Measurements from ENCODE around the gene TMEM255B.

TMEM255B gene

DNA sequence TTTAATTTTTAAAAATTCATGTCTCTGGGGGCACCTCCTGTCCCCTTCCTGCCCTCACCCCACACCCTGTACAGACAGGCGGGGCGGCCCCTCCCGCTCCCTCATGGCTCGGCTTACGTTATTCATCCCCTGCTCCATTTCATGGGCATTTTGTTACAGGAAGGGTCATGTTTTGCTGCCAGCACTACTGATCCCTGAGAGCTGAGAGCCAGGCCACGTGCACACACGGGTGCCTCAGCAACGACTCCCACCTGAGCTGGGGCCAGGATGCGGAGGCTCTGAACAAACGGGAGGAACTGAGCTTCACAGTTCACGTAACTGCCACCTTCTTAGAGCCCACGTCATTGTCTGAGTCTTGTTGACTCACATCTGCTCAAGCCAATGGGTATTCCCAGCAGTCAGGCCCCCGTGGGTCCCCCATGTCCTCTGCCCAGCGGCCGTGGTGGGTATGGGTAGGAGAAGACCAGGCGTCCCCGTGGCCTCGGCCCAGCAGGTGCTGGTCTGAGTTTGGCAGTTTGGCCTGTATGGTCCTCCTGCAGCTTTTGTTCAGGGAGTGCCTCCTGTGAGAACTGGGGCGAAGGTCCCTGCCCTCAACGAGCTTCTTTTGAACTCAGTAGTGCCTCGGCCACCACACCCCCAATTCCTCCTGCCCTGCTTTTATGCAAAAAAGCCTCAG is 16.4 kb upstream of the TMEM255B start:
- Histone ChIP-seq H3K4me2 (ENCODE audit: low read length, poor library complexity, severe bottlenecking) (no peak overlapping the region), H2AFZ (ENCODE audit: low read depth, low read length) (no peak overlapping the region), H3K9ac (ENCODE audit: low read length) (peak overlapping the region; percentile 23), H4K91ac (ENCODE audit: low read length) (no peak overlapping the region), H2AK5ac (ENCODE audit: low read length, severe bottlenecking) (no peak overlapping the region), H3K79me1 (replicated peaks; ENCODE audit: low read length, poor library complexity, severe bottlenecking) (no peaks in the 10 kb centered on the region), H3K4me3 (ENCODE audit: insufficient read depth in 1 of 2, low read depth in 1 of 2, low read length in 2 of 2) (no peak overlapping the region), H3K9me3 (ENCODE audit: control insufficient read depth, low read length) (no peaks in the 10 kb centered on the region), H3K4me1 (ENCODE audit: control insufficient read depth, insufficient read depth, low read depth, low read length) (peaks cover 7% of the 10 kb centered on the region), H3K18ac (ENCODE audit: low read depth in 1 of 2, low read length in 2 of 2) (no peak overlapping the region), H4K8ac (ENCODE audit: low read length) (peak overlapping the region; percentile 19), H3K23ac (ENCODE audit: low read length in 2 of 2) (no peak overlapping the region), H2BK5ac (ENCODE audit: low read depth, low read length, poor library complexity, severe bottlenecking) (no peak overlapping the region), H3K36me3 (ENCODE audit: control insufficient read depth in 1 of 2, insufficient read depth in 2 of 2, low read depth in 1 of 2, low read length in 2 of 2) (no peaks in the 10 kb centered on the region), H2BK12ac (ENCODE audit: low read length in 2 of 2) (no peak overlapping the region), H3K27ac (ENCODE audit: low read length, poor library complexity, severe bottlenecking) (no peak overlapping the region), H2BK15ac (ENCODE audit: low read depth, poor library complexity, severe bottlenecking) (no peak overlapping the region), H3K27me3 (ENCODE audit: control insufficient read depth in 1 of 2, insufficient read depth in 1 of 2, low read length in 2 of 2) (peaks cover 10 to 48% of the 10 kb centered on the region in 2 experiments), H3K4ac (ENCODE audit: low read depth in 1 of 2, low read length in 2 of 2) (no peak overlapping the region), H3K14ac (ENCODE audit: low read length in 2 of 2) (no peak overlapping the region), H2BK120ac (ENCODE audit: low read depth, low read length) (no peak overlapping the region)
- 89% methylated on average over 21 of the region's 21 CpGs for WGBS
- DNase-seq = no peak

DNA sequence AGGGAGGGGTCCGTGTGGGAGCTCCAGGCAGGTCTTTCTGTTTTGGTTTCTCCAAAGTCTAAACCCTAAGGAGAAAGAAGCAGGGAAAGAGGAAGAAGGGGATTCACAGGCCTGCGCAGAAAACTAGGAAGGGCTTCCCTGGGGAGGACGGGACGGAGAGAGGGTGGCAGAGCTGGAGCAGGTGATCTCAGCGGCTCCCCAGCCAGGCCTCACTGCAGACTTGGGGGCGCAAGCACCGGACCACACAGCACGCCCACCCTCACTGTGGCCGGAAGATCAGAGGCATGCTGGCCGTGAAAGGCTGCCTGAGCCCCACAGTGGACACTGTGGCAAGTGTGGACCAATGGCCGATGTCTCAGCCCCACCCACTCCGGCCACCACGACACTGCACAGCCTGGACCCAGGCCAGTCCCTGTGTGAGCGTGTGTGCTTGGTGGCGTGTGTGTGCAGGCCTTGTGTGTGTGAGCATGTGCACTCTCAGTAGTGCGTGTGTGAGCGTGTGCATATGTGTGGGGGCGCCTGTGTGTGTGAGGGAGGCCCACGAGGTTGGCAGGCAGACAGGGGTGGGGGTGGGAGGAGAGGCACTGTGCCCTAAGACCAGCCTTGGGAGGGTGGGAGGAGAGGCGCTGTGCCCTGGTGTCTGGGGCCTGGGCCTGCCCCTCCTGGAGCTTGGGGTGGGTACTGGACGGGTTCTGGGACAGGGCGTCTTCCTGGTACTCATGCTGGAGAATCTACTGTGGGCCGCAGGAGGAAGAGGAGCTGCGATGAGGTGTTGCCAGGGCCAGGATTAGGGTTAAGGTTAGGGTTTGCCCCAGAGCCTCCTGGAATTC is 15.4 kb upstream of the TMEM255B start:
- DNase-seq = no peak
- Histone ChIP-seq H3K4me2 (ENCODE audit: low read length, poor library complexity, severe bottlenecking) (no peak overlapping the region), H3K4me1 (ENCODE audit: control insufficient read depth, insufficient read depth, low read depth, low read length) (peaks cover 7% of the 10 kb centered on the region), H2AFZ (ENCODE audit: low read depth, low read length) (no peak overlapping the region), H3K79me1 (replicated peaks; ENCODE audit: low read length, poor library complexity, severe bottlenecking) (no peaks in the 10 kb centered on the region), H2BK5ac (ENCODE audit: low read depth, low read length, poor library complexity, severe bottlenecking) (no peak overlapping the region), H2AK5ac (ENCODE audit: low read length, severe bottlenecking) (no peak overlapping the region), H3K4me3 (ENCODE audit: insufficient read depth in 1 of 2, low read depth in 1 of 2, low read length in 2 of 2) (no peak overlapping the region), H3K27ac (ENCODE audit: low read length, poor library complexity, severe bottlenecking) (no peak overlapping the region), H3K23ac (ENCODE audit: low read length in 2 of 2) (no peak overlapping the region), H2BK12ac (ENCODE audit: low read length in 2 of 2) (no peak overlapping the region), H3K27me3 (ENCODE audit: control insufficient read depth in 1 of 2, insufficient read depth in 1 of 2, low read length in 2 of 2) (peaks cover 10 to 49% of the 10 kb centered on the region in 2 experiments), H3K18ac (ENCODE audit: low read depth in 1 of 2, low read length in 2 of 2) (no peak overlapping the region), H3K4ac (ENCODE audit: low read depth in 1 of 2, low read length in 2 of 2) (no peak overlapping the region), H3K9ac (ENCODE audit: low read length) (no peak overlapping the region), H3K36me3 (ENCODE audit: control insufficient read depth in 1 of 2, insufficient read depth in 2 of 2, low read depth in 1 of 2, low read length in 2 of 2) (no peaks in the 10 kb centered on the region), H2BK15ac (ENCODE audit: low read depth, poor library complexity, severe bottlenecking) (no peak overlapping the region), H3K14ac (ENCODE audit: low read length in 2 of 2) (no peak overlapping the region), H3K9me3 (ENCODE audit: control insufficient read depth, low read length) (no peaks in the 10 kb centered on the region), H4K8ac (ENCODE audit: low read length) (no peak overlapping the region), H2BK120ac (ENCODE audit: low read depth, low read length) (no peak overlapping the region), H4K91ac (ENCODE audit: low read length) (no peak overlapping the region)
- WGBS = 92% methylated on average over 21 of the region's 24 CpGs

DNA sequence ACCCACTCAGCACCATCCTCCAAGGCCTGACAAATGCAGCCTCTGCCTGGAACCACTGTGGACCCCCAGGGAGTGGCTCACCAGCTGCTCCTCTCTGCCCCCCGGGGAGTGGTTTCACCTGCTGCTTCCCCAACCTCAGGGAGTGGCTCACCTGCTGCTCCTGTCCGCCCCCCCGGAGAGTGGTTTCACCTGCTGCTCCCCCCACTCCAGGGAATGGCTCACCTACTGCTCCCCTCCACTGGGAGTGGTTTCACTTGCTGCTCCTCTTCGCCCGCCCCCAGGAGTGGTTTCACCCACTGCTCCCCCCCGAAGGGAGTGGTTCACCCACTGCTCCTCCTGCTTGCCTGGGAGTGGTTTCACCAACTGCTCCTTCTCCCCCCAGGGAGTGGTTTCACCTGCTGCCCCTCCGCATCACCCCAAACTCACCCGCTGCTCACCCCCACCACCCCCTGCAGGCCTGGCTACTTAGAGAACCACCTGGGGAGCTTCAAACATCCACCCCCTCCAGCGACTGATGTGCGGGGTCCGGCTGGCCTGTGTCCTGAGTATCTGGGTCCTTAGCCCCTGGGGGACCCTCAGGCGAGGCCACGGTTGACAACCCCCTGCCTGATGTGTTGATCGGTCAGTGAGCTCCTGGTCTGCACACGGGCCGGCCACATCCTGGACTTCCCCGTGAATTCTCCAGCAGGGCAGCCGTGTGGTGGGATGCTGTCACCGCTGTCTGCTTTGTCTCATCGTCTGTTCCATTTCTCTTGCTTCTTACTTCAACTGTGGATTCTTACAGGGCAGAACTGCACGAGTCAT is 14.6 kb upstream of the TMEM255B start:
- H3K4me2 ChIP-seq (ENCODE audit: low read length, poor library complexity, severe bottlenecking) = no peak overlapping the region
- H3K4ac ChIP-seq (ENCODE audit: low read depth in 1 of 2, low read length in 2 of 2) = no peak overlapping the region
- H2BK12ac ChIP-seq (ENCODE audit: low read length in 2 of 2) = no peak overlapping the region
- H3K79me1 ChIP-seq (replicated peaks; ENCODE audit: low read length, poor library complexity, severe bottlenecking) = no peaks in the 10 kb centered on the region
- H4K8ac ChIP-seq (ENCODE audit: low read length) = no peak overlapping the region
- no peak overlapping the region for H4K91ac ChIP-seq (ENCODE audit: low read length)
- H3K4me1 ChIP-seq (ENCODE audit: control insufficient read depth, insufficient read depth, low read depth, low read length) = peaks cover 7% of the 10 kb centered on the region
- H2BK120ac ChIP-seq (ENCODE audit: low read depth, low read length) = no peak overlapping the region
- no peak overlapping the region for H2AK5ac ChIP-seq (ENCODE audit: low read length, severe bottlenecking)
- H2AFZ ChIP-seq (ENCODE audit: low read depth, low read length) = no peak overlapping the region
- no peak overlapping the region for H3K27ac ChIP-seq (ENCODE audit: low read length, poor library complexity, severe bottlenecking)
- 92% methylated on average over 21 of the region's 21 CpGs for WGBS
- no peaks in the 10 kb centered on the region for H3K36me3 ChIP-seq (ENCODE audit: control insufficient read depth in 1 of 2, insufficient read depth in 2 of 2, low read depth in 1 of 2, low read length in 2 of 2)
- no peak overlapping the region for H2BK15ac ChIP-seq (ENCODE audit: low read depth, poor library complexity, severe bottlenecking)
- no peak overlapping the region for H3K4me3 ChIP-seq (ENCODE audit: insufficient read depth in 1 of 2, low read depth in 1 of 2, low read length in 2 of 2)
- H3K14ac ChIP-seq (ENCODE audit: low read length in 2 of 2) = no peak overlapping the region
- DNase-seq = no peak
- peaks cover 10 to 51% of the 10 kb centered on the region in 2 experiments for H3K27me3 ChIP-seq (ENCODE audit: control insufficient read depth in 1 of 2, insufficient read depth in 1 of 2, low read length in 2 of 2)
- H3K9me3 ChIP-seq (ENCODE audit: control insufficient read depth, low read length) = no peaks in the 10 kb centered on the region
- no peak overlapping the region for H2BK5ac ChIP-seq (ENCODE audit: low read depth, low read length, poor library complexity, severe bottlenecking)
- H3K9ac ChIP-seq (ENCODE audit: low read length) = no peak overlapping the region
- no peak overlapping the region for H3K18ac ChIP-seq (ENCODE audit: low read depth in 1 of 2, low read length in 2 of 2)
- no peak overlapping the region for H3K23ac ChIP-seq (ENCODE audit: low read length in 2 of 2)

DNA sequence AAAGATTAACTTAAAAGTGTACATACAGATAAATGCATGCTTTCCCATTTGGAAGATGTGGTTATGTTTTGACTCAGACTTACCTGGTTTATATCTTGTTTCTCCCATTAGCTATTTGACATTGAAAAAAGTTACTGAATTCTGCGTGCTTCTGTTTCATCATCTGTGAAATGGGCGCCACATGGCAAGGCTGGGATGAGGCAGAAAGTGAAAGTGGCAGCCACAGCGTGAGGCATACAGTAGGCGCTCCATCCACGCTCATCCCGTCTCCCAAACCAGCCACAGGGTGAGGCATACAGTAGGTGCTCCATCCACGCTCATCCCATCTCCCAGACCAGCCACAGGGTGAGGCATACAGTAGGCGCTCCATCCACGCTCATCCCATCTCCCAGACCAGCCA is 14.0 kb upstream of the TMEM255B start:
- peaks cover 10 to 51% of the 10 kb centered on the region in 2 experiments for H3K27me3 ChIP-seq (ENCODE audit: control insufficient read depth in 1 of 2, insufficient read depth in 1 of 2, low read length in 2 of 2)
- H3K23ac ChIP-seq (ENCODE audit: low read length in 2 of 2) = no peak overlapping the region
- no peak for DNase-seq
- H3K36me3 ChIP-seq (ENCODE audit: control insufficient read depth in 1 of 2, insufficient read depth in 2 of 2, low read depth in 1 of 2, low read length in 2 of 2) = no peaks in the 10 kb centered on the region
- no peak overlapping the region for H3K4me3 ChIP-seq (ENCODE audit: insufficient read depth in 1 of 2, low read depth in 1 of 2, low read length in 2 of 2)
- H3K18ac ChIP-seq (ENCODE audit: low read depth in 1 of 2, low read length in 2 of 2) = no peak overlapping the region
- peaks cover 7% of the 10 kb centered on the region for H3K4me1 ChIP-seq (ENCODE audit: control insufficient read depth, insufficient read depth, low read depth, low read length)
- H2AK5ac ChIP-seq (ENCODE audit: low read length, severe bottlenecking) = no peak overlapping the region
- no peak overlapping the region for H2AFZ ChIP-seq (ENCODE audit: low read depth, low read length)
- H3K9ac ChIP-seq (ENCODE audit: low read length) = no peak overlapping the region
- H2BK15ac ChIP-seq (ENCODE audit: low read depth, poor library complexity, severe bottlenecking) = no peak overlapping the region
- no peak overlapping the region for H2BK120ac ChIP-seq (ENCODE audit: low read depth, low read length)
- no peaks in the 10 kb centered on the region for H3K79me1 ChIP-seq (replicated peaks; ENCODE audit: low read length, poor library complexity, severe bottlenecking)
- H4K91ac ChIP-seq (ENCODE audit: low read length) = no peak overlapping the region
- H3K27ac ChIP-seq (ENCODE audit: low read length, poor library complexity, severe bottlenecking) = no peak overlapping the region
- H4K8ac ChIP-seq (ENCODE audit: low read length) = no peak overlapping the region
- H3K4ac ChIP-seq (ENCODE audit: low read depth in 1 of 2, low read length in 2 of 2) = no peak overlapping the region
- H3K9me3 ChIP-seq (ENCODE audit: control insufficient read depth, low read length) = no peaks in the 10 kb centered on the region
- no peak overlapping the region for H2BK12ac ChIP-seq (ENCODE audit: low read length in 2 of 2)
- no peak overlapping the region for H3K14ac ChIP-seq (ENCODE audit: low read length in 2 of 2)
- H3K4me2 ChIP-seq (ENCODE audit: low read length, poor library complexity, severe bottlenecking) = no peak overlapping the region
- no peak overlapping the region for H2BK5ac ChIP-seq (ENCODE audit: low read depth, low read length, poor library complexity, severe bottlenecking)
- WGBS = 84% methylated on average over 7 of the region's 9 CpGs
